Measurements from ENCODE around the gene PREX1. TPM values are rescaled to one million over a fixed set of nuclear protein-coding genes. Genes with fewer than 3 reads are reported as not detected.

PREX1 gene
- total RNA-seq, 3 donors from 2014 or later = 53.1 to 84.2 (median 65.1) TPM

- Histone ChIP-seq H3K36me3 (no peaks in the 10 kb centered on the region), H3K27ac (no peak overlapping the region), H3K27me3 (no peaks in the 10 kb centered on the region), H3K4me1 (no peaks in the 10 kb centered on the region), H3K9me3 (no peaks in the 10 kb centered on the region), H3K4me3 (no peak overlapping the region)
- TF ChIP-seq POLR2A (IDR thresholded peaks at IDR 0.05) = no peak
- TF ChIP-seq CTCF (IDR thresholded peaks at IDR 0.05) = no peak
- no peak for TF ChIP-seq POLR2AphosphoS5 (IDR thresholded peaks at IDR 0.05)
- no peak for DNase-seq (ENCODE audit: low spot score in 2 of 2)
- intact Hi-C loops (cut with DNase I; ENCODE audit: low total_unique reads) = no loop called here
Measured at GRCh38 chr20:48751871-48752270, 75.9 kb downstream of the PREX1 start.

GRCh38 chr20:48750941-48751635, 76.7 kb downstream of the PREX1 start:
- H3K4me1 ChIP-seq = no peaks in the 10 kb centered on the region

GRCh38 chr20:48750376-48750775, 77.4 kb downstream of the PREX1 start:
- intact Hi-C loops (cut with DNase I; ENCODE audit: low total_unique reads) = no loop called here
- H3K36me3 ChIP-seq = no peaks in the 10 kb centered on the region
- H3K9me3 ChIP-seq = no peaks in the 10 kb centered on the region
- no peak overlapping the region for H3K4me3 ChIP-seq
- H3K27ac ChIP-seq = no peak overlapping the region
- TF ChIP-seq POLR2AphosphoS5 (IDR thresholded peaks at IDR 0.05) (no peak), CTCF (IDR thresholded peaks at IDR 0.05) (no peak), POLR2A (IDR thresholded peaks at IDR 0.05) (no peak)
- no peak for DNase-seq (ENCODE audit: low spot score in 2 of 2)
- no peaks in the 10 kb centered on the region for H3K4me1 ChIP-seq
- H3K27me3 ChIP-seq = no peaks in the 10 kb centered on the region

More at GRCh38 chr20:48750941-48751635, 76.7 kb downstream of the PREX1 start:
- DNase-seq (ENCODE audit: low spot score in 2 of 2) = peak in 1 of 2 donors; percentile 22
- no peaks in the 10 kb centered on the region for H3K9me3 ChIP-seq
- H3K27ac ChIP-seq = peak overlapping the region in 1 of 2 donors; percentile 69
- TF ChIP-seq POLR2A (IDR thresholded peaks at IDR 0.05) (no peak), POLR2AphosphoS5 (IDR thresholded peaks at IDR 0.05) (no peak), CTCF (IDR thresholded peaks at IDR 0.05) (no peak)
- H3K27me3 ChIP-seq = no peaks in the 10 kb centered on the region
- H3K4me3 ChIP-seq = no peak overlapping the region
- H3K36me3 ChIP-seq = no peaks in the 10 kb centered on the region
- intact Hi-C loops (cut with DNase I; ENCODE audit: low total_unique reads) = no loop called here

DNA sequence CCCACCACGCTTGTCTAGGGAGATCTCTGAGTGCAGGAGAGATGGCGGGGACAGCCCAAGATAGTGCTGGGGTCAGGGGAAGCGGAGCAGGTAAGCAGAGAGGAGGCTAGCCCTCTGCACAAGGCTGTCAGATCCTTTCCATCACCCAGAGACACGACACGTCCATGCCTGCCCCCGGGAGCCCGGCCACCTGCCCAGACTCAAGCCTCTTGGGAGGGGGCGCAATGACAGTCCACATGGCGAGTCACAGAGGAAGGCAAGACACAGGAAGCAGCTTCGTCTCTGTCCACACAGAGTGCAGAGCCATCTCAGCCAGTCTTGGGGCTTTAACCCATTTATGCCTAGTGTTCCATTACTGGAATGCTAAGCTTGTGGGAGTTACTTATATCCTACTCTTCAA, 78.4 kb downstream of the PREX1 start:
- no peak overlapping the region for H3K4me3 ChIP-seq
- no peak overlapping the region for H3K27ac ChIP-seq
- intact Hi-C loops (cut with DNase I; ENCODE audit: low total_unique reads) = no loop called here
- H3K36me3 ChIP-seq = no peaks in the 10 kb centered on the region
- H3K9me3 ChIP-seq = no peaks in the 10 kb centered on the region
- no peaks in the 10 kb centered on the region for H3K4me1 ChIP-seq
- no peaks in the 10 kb centered on the region for H3K27me3 ChIP-seq
- no peak for TF ChIP-seq CTCF (IDR thresholded peaks at IDR 0.05)
- no peak for DNase-seq (ENCODE audit: low spot score in 2 of 2)

DNA sequence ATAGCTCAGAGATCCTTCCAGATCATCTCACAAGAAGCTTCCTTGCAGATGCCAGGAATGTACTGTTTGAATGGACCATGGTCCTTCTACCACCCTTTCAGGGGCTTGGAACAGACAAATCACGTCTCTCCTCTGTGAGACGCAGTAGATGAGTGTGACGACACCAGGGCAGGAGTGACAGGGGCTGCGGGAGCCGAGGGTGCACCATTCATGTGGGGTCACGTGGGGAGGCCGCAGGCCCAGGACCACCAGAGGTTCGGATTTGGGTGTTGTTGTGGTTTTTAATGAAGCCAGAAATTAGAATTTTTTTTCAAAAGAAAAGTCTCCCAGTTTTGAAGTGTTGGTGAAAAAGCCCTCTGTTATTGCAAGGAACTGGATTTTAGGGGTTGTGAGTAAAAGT, 79.2 kb downstream of the PREX1 start:
- H3K4me1 ChIP-seq = no peaks in the 10 kb centered on the region
- intact Hi-C loops (cut with DNase I; ENCODE audit: low total_unique reads) = no loop called here
- no peaks in the 10 kb centered on the region for H3K27me3 ChIP-seq
- no peak overlapping the region for H3K27ac ChIP-seq
- H3K9me3 ChIP-seq = no peaks in the 10 kb centered on the region
- H3K4me3 ChIP-seq = no peak overlapping the region
- no peak for DNase-seq (ENCODE audit: low spot score in 2 of 2)
- H3K36me3 ChIP-seq = no peaks in the 10 kb centered on the region
- TF ChIP-seq POLR2A (IDR thresholded peaks at IDR 0.05) (no peak), CTCF (IDR thresholded peaks at IDR 0.05) (no peak), POLR2AphosphoS5 (IDR thresholded peaks at IDR 0.05) (no peak)
